ENCODE measurements around the gene HEATR5B. TPM values are rescaled to one million over a fixed set of nuclear protein-coding genes. Genes with fewer than 3 reads are reported as not detected.

The HEATR5B gene
- total and polyA plus RNA-seq, 2 of the 4 experiments (the other 2 are of a cell fraction) = 8.3 to 17.9 TPM

DNA sequence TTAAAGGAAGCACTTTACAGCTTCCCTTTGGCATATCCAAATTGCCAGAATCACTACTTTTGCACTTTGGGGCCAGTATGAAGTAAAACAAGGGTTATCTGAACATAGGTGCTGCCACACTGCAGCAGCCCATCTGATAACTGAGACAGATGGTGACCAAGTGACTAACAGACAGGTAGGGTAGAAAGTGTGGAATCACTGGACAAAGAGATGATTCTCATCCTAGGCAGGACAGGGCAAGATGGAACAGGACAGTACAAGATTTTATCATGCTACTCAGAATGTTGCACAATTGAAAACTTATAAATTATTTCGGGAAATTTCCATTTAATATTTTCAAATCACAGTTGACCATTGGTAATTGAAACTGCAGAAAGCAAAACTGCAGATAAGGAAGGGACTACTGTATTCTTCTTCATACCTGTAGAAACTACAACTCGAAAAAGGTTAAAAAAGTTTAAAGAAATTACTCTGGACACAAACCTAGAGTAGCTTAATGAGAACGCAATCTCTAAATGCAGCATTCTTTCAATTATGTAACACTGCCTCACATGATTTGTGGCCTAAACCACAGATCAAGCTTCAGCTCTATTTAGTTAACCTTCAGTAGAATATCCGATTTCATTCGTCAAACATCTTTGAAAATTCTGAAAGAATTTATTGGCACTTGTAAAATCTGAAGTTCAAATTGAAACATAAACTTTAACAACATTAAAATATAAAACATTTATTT, 31.4 kb downstream of the HEATR5B start:
- Histone ChIP-seq H3K14ac (replicated peaks; ENCODE audit: low read depth, low read length) (no peak overlapping the region), H2BK5ac (ENCODE audit: low read depth, low read length, poor library complexity, severe bottlenecking) (no peak overlapping the region), H3K79me1 (ENCODE audit: low read depth in 1 of 2, low read length in 2 of 2) (no peaks in the 10 kb centered on the region; a peak in 1 of 4 replicates), H3K27me3 (ENCODE audit: control insufficient read depth, insufficient read depth, low read length) (no peaks in the 10 kb centered on the region), H3K9ac (ENCODE audit: low read depth, low read length) (no peak overlapping the region), H4K8ac (ENCODE audit: low read depth in 2 of 2, low read length in 2 of 2) (no peak overlapping the region), H3K27ac (ENCODE audit: insufficient read depth, low read length) (no peak overlapping the region), H4K20me1 (ENCODE audit: insufficient read depth, low read length) (no peaks in the 10 kb centered on the region), H2BK120ac (ENCODE audit: low read depth, low read length) (no peak overlapping the region), H2AFZ (replicated peaks; ENCODE audit: low read length, poor library complexity) (no peak overlapping the region), H2AK9ac (replicated peaks; ENCODE audit: low read depth, low read length, poor library complexity) (no peak overlapping the region), H3K9me1 (ENCODE audit: insufficient read depth, low read length) (no peaks in the 10 kb centered on the region), H3K4ac (ENCODE audit: low read depth, low read length) (no peak overlapping the region), H2AK5ac (ENCODE audit: low read depth, low read length) (no peak overlapping the region), H2BK15ac (ENCODE audit: low read depth, low read length) (no peak overlapping the region), H3K4me3 (ENCODE audit: insufficient read depth, low read depth, low read length) (no peak overlapping the region), H3K18ac (ENCODE audit: low read depth, low read length) (no peak overlapping the region), H3K36me3 (ENCODE audit: control insufficient read depth, insufficient read depth, low read length) (peaks cover 14% of the 10 kb centered on the region), H2BK20ac (ENCODE audit: low read depth, low read length) (no peak overlapping the region), H3K4me1 (ENCODE audit: control insufficient read depth, insufficient read depth, low read length) (no peaks in the 10 kb centered on the region), H3K56ac (ENCODE audit: extremely low read depth, insufficient read depth, low read length) (no peak overlapping the region), H3K4me2 (ENCODE audit: low read depth, low read length) (no peak overlapping the region), H4K5ac (ENCODE audit: low read depth, low read length) (no peak overlapping the region), H4K91ac (ENCODE audit: insufficient read depth, low read depth, low read length) (no peak overlapping the region), H3K9me3 (ENCODE audit: control insufficient read depth, insufficient read depth, low read length) (no peaks in the 10 kb centered on the region), H3K23ac (ENCODE audit: low read depth, low read length) (no peak overlapping the region)
- no peak for ATAC-seq (ENCODE audit: low read depth)
- in situ Hi-C loops (cut with MboI; ENCODE audit: low sequenced_read_pairs) (no loop called here), intact Hi-C loops (cut with micrococcal nuclease) (no loop called here), dilution Hi-C loops (cut with HindIII; ENCODE audit: low sequenced_read_pairs, unreplicated experiment) (no loop called here)
- TF ChIP-seq BHLHE40 (IDR thresholded peaks at IDR 0.05; ENCODE audit: low read depth, low read length) (no peak), CEBPB (IDR thresholded peaks at IDR 0.05; ENCODE audit: low read depth, low read length) (no peak), RCOR1 (IDR thresholded peaks at IDR 0.05; ENCODE audit: insufficient replicate concordance, low read length) (no peak), RFX5 (IDR thresholded peaks at IDR 0.05; ENCODE audit: low read depth, low read length) (no peak), MXI1 (IDR thresholded peaks at IDR 0.05; ENCODE audit: borderline replicate concordance, low read depth, low read length) (no peak)
- TF ChIP-seq, protein P1, sequence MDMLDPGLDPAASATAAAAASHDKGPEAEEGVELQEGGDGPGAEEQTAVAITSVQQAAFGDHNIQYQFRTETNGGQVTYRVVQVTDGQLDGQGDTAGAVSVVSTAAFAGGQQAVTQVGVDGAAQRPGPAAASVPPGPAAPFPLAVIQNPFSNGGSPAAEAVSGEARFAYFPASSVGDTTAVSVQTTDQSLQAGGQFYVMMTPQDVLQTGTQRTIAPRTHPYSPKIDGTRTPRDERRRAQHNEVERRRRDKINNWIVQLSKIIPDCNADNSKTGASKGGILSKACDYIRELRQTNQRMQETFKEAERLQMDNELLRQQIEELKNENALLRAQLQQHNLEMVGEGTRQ (IDR thresholded peaks at IDR 0.05; ENCODE audit: low read depth, low read length) = no peak
- no CpG with 5 or more reads among the region's 5 CpGs for WGBS, 2 experiments (ENCODE audit: extremely low coverage in 2 of 2, insufficient read length in 1 of 2)
- ChIA-PET POLR2A (ENCODE audit: unreplicated experiment) (no interaction called here), CTCF (no interaction called here)
- DNase-seq = no peak
- no TSS peak for BruUV-seq (replicated peaks)
